Mammary epithelial cell (primary cell): Measurements from ENCODE around the gene CCDC171.

Experiments
- EZH2 ChIP-seq: IDR thresholded peaks from 2 replicates; pipeline ENCODE4 v1.6.1; 2012; ENCODE audit warnings: low read length, inconsistent platforms, borderline replicate concordance
- TF ChIP-seq, protein P1 (sequence below), 2 donors: IDR thresholded peaks in 1 of 2; conservative IDR thresholded peaks in 1 of 2; 2 replicates each; pipeline ENCODE4 v1.5.1; 2011 to 2012; ENCODE audit warnings: inconsistent platforms in 2 of 2, low read length in 2 of 2, mild to moderate bottlenecking in 2 of 2, control low read depth in 1 of 2, low read depth in 1 of 2; ENCODE audit not compliant: insufficient read depth in 1 of 2; ENCODE audit errors: extremely low read depth in 1 of 2

DNA sequence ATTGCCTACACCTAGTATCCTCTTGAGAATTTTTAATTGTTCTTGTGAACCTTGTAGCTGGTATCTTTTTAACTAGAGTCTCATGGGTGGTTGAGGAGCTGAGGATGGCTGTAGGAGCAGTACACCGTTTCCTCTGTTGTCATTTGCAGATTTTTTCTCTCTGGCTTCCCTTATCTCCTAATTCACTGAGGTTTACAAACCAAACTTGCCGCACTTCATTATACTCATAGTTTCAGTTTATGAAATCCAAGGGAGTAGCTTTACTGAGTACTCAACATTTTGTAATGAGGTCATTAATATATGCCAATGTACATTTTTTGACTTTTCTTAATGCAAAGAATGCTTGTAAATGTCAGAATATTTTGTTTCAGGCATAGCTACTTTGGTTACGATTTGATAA lies 154.2 kb downstream of the CCDC171 start:
- TF ChIP-seq, protein P1, sequence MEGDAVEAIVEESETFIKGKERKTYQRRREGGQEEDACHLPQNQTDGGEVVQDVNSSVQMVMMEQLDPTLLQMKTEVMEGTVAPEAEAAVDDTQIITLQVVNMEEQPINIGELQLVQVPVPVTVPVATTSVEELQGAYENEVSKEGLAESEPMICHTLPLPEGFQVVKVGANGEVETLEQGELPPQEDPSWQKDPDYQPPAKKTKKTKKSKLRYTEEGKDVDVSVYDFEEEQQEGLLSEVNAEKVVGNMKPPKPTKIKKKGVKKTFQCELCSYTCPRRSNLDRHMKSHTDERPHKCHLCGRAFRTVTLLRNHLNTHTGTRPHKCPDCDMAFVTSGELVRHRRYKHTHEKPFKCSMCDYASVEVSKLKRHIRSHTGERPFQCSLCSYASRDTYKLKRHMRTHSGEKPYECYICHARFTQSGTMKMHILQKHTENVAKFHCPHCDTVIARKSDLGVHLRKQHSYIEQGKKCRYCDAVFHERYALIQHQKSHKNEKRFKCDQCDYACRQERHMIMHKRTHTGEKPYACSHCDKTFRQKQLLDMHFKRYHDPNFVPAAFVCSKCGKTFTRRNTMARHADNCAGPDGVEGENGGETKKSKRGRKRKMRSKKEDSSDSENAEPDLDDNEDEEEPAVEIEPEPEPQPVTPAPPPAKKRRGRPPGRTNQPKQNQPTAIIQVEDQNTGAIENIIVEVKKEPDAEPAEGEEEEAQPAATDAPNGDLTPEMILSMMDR (conservative IDR thresholded peaks at IDR 0.05 in 1 of 2, IDR thresholded peaks at IDR 0.05 in 1 of 2; ENCODE audit: extremely low read depth in 1 of 2, insufficient read depth in 1 of 2, low read depth in 1 of 2, low read length in 2 of 2) = no peak
- TF ChIP-seq EZH2 = no peak
